OCI-LY7 (cell line): ENCODE measurements around the gene CAP2. TPM values are rescaled to one million over a fixed set of nuclear protein-coding genes. Genes with fewer than 3 reads are reported as not detected.

ENCODE experiments used
- BruUV-seq: library from RNA; stranded (reverse); fragments of 400-500 nt; replicated peaks from 2 replicates; lab custom pipeline; 2021; lab: Mats Ljungman, UMichigan
- CTCF ChIA-PET: fragments of 300-600 bp; sonication (Branson Sonifier 250); formaldehyde crosslinking; loops from one replicate; lab custom pipeline; 2022; ENCODE audit warnings: antibody characterized with exemption; ENCODE audit not compliant: unreplicated experiment; lab: Charles Lee
- POLR2A ChIA-PET: fragments of 300-600 bp; sonication (Branson Sonifier 250); formaldehyde crosslinking; loops from one replicate; lab custom pipeline; 2022; ENCODE audit warnings: antibody characterized with exemption; lab: Charles Lee
- DNase-seq: peaks from one replicate; pipeline ENCODE4 v3.0.0-alpha.2; 2015; ENCODE audit warnings: low spot score
- H2AFZ ChIP-seq: fragments of 200-600 bp; sonication (generic), shearing (Covaris generic); 2 replicates; pipeline ENCODE4 v1.6.1; 2014; ENCODE audit warnings: mild to moderate bottlenecking, antibody characterized with exemption, low read length, moderate library complexity
- H3K27ac ChIP-seq: fragments of 200-600 bp; sonication (generic); 2 replicates; pipeline ENCODE4 v1.5.1; 2014; ENCODE audit warnings: mixed run types, low read depth, mild to moderate bottlenecking, moderate library complexity, low read length, inconsistent platforms; ENCODE audit not compliant: poor library complexity, severe bottlenecking
- H3K36me3 ChIP-seq: fragments of 200-600 bp; sonication (generic); 2 replicates; pipeline ENCODE4 v1.6.1; 2014; ENCODE audit warnings: mild to moderate bottlenecking, antibody characterized with exemption, low read length, moderate library complexity, mixed read lengths; ENCODE audit not compliant: insufficient read depth
- H3K4me1 ChIP-seq: fragments of 200-600 bp; sonication (generic); 2 replicates; pipeline ENCODE4 v1.5.1; 2014; ENCODE audit warnings: mild to moderate bottlenecking, low read length; ENCODE audit not compliant: insufficient read depth, poor library complexity, severe bottlenecking
- H3K4me2 ChIP-seq: fragments of 200-600 bp; sonication (generic); 2 replicates; pipeline ENCODE4 v1.6.1; 2014; ENCODE audit warnings: mild to moderate bottlenecking, low read length
- H3K4me3 ChIP-seq: fragments of 200-600 bp; sonication (generic); 2 replicates; pipeline ENCODE4 v1.5.1; 2014; ENCODE audit warnings: mild to moderate bottlenecking, low read depth, low read length; ENCODE audit not compliant: poor library complexity, severe bottlenecking
- H3K79me2 ChIP-seq: fragments of 200-600 bp; sonication (generic); 2 replicates; pipeline ENCODE4 v1.6.1; 2016; ENCODE audit warnings: low read depth, mild to moderate bottlenecking, low read length, moderate library complexity, mixed read lengths; ENCODE audit not compliant: insufficient read depth
- H3K9me2 ChIP-seq: fragments of 200-600 bp; sonication (generic); 2 replicates; pipeline ENCODE4 v1.6.1; 2016; ENCODE audit warnings: mild to moderate bottlenecking, low read length, mixed read lengths; ENCODE audit not compliant: insufficient read depth
- H3K9me3 ChIP-seq: fragments of 200-600 bp; sonication (generic); 2 replicates; pipeline ENCODE4 v1.6.1; 2014; ENCODE audit warnings: mild to moderate bottlenecking, mixed run types, low read length, mixed read lengths
- H4K20me1 ChIP-seq: fragments of 200-600 bp; sonication (generic); 2 replicates; pipeline ENCODE4 v1.6.1; 2014; ENCODE audit warnings: mild to moderate bottlenecking, antibody characterized with exemption, low read length, moderate library complexity, mixed read lengths; ENCODE audit not compliant: insufficient read depth
- CTCF ChIP-seq: fragments of 200-600 bp; sonication (generic); conservative IDR thresholded peaks from 2 replicates; pipeline ENCODE4 v1.5.1; 2014; ENCODE audit warnings: mild to moderate bottlenecking, antibody characterized with exemption, low read length, moderate library complexity, mixed read lengths
- EZH2phosphoT487 ChIP-seq: fragments of 200-600 bp; sonication (generic); IDR thresholded peaks from 2 replicates; pipeline ENCODE4 v1.6.1; 2018; ENCODE audit warnings: low read depth, borderline replicate concordance, mild to moderate bottlenecking, mixed run types, antibody characterized with exemption, low read length, moderate library complexity, mixed read lengths
- intact Hi-C: fragments of 100-400 bp; cut with micrococcal nuclease; formaldehyde crosslinking; loops from one replicate; pipeline ENCODE4 v1.10.0; 2022; ENCODE audit not compliant: unreplicated experiment
- total RNA-seq, 2 experiments: library from RNA; depleted of rRNA in 1 of 2; stranded (reverse); fragments of >200 nt in 1 of 2; shearing (Covaris generic) in 1 of 2; gene quantifications; 2 replicates each; pipeline ENCODE4 v1.2.3, GENCODE V29; 2014 to 2022

Gene CAP2
- total RNA-seq, 2 experiments from 2014 or later: not detected

- no peaks in the 10 kb centered on the region for H3K79me2 ChIP-seq
- no peak overlapping the region for H3K4me3 ChIP-seq
- H3K9me2 ChIP-seq: no peaks in the 10 kb centered on the region
- H3K4me2 ChIP-seq: no peak overlapping the region
- no peak overlapping the region for H3K27ac ChIP-seq
- intact Hi-C loops: no loop called here
- TF ChIP-seq CTCF (no peak), EZH2phosphoT487 (no peak)
- no peak for DNase-seq
- H3K9me3 ChIP-seq: no peaks in the 10 kb centered on the region
- no peak overlapping the region for H2AFZ ChIP-seq
- H4K20me1 ChIP-seq: no peaks in the 10 kb centered on the region
- no peaks in the 10 kb centered on the region for H3K36me3 ChIP-seq
- POLR2A ChIA-PET: no interaction called here
- no TSS peak for BruUV-seq
- no peaks in the 10 kb centered on the region for H3K4me1 ChIP-seq
- CTCF ChIA-PET: no interaction called here
Observed at GRCh38 chr6:17391976-17392375, 1.4 kb upstream of the CAP2 start.

GRCh38 chr6:17393892-17394631 lies 667 bp downstream of the CAP2 start:
- Histone ChIP-seq H2AFZ (no peak overlapping the region), H3K36me3 (no peaks in the 10 kb centered on the region), H3K9me2 (no peaks in the 10 kb centered on the region), H3K27ac (no peak overlapping the region), H3K79me2 (no peaks in the 10 kb centered on the region), H3K9me3 (0 out of 2 replicates have a peak, but pooled peaks cover 4% of the 10 kb centered on the region), H3K4me2 (no peak overlapping the region), H4K20me1 (no peaks in the 10 kb centered on the region), H3K4me1 (no peaks in the 10 kb centered on the region), H3K4me3 (no peak overlapping the region)
- no peak for DNase-seq
- CTCF ChIA-PET: no interaction called here
- BruUV-seq: no TSS peak
- POLR2A ChIA-PET: no interaction called here
- intact Hi-C loops: no loop called here
- TF ChIP-seq CTCF: no peak
- TF ChIP-seq EZH2phosphoT487: no peak

GRCh38 chr6:17395112-17395511 lies 1.7 kb downstream of the CAP2 start:
- ChIA-PET POLR2A (no interaction called here), CTCF (no interaction called here)
- no peak for DNase-seq
- Histone ChIP-seq H3K4me1 (no peaks in the 10 kb centered on the region), H3K4me3 (no peak overlapping the region), H3K79me2 (no peaks in the 10 kb centered on the region), H3K36me3 (no peaks in the 10 kb centered on the region), H4K20me1 (no peaks in the 10 kb centered on the region), H3K9me3 (0 out of 2 replicates have a peak, but pooled peaks cover 4% of the 10 kb centered on the region), H3K4me2 (no peak overlapping the region), H2AFZ (no peak overlapping the region), H3K9me2 (no peaks in the 10 kb centered on the region), H3K27ac (no peak overlapping the region)
- BruUV-seq: no TSS peak
- TF ChIP-seq EZH2phosphoT487: no peak
- no peak for TF ChIP-seq CTCF
- intact Hi-C loops: no loop called here
